HEK293 (cell line): ENCODE results near the gene NFXL1.

Experiments
- CTCF ChIA-PET: fragments of 350-600 bp; formaldehyde crosslinking; extraction: SDS; loops from one replicate; lab custom pipeline; 2021; ENCODE audit warnings: antibody characterized with exemption; lab: Yijun Ruan, JAX
- POLR2A ChIA-PET: fragments of 300-600 bp; formaldehyde crosslinking; extraction: SDS; loops from one replicate; lab custom pipeline; 2020; ENCODE audit warnings: antibody characterized with exemption, inconsistent platforms; lab: Yijun Ruan, JAX
- H3K27ac ChIP-seq: fragments of 200-500 bp; sonication (Bioruptor generic); 2 replicates; pipeline ENCODE4 v1.5.1; 2014; ENCODE audit warnings: low read depth, low read length, control low read depth, inconsistent platforms; ENCODE audit errors: extremely low read depth
- H3K36me3 ChIP-seq, 2 experiments: fragments of 200-500 bp in 1 of 2; sonication (Bioruptor generic) in 1 of 2; 1 replicate in 1 of 2; 2 replicates in 1 of 2; pipeline ENCODE4 v1.5.1; 2014 to 2017; ENCODE audit warnings: inconsistent platforms in 2 of 2, low read length in 2 of 2; ENCODE audit not compliant: control insufficient read depth in 2 of 2, insufficient read depth in 1 of 2
- H3K4me1 ChIP-seq: fragments of 200-500 bp; sonication (Bioruptor generic); 2 replicates; pipeline ENCODE4 v1.5.1; 2014; ENCODE audit warnings: mild to moderate bottlenecking, low read length, inconsistent platforms; ENCODE audit not compliant: control insufficient read depth, insufficient read depth
- H3K4me3 ChIP-seq: 2 replicates; pipeline ENCODE4 v1.5.1; 2011; ENCODE audit warnings: low read depth, mild to moderate bottlenecking, control low read depth, low read length, moderate library complexity
- H3K9me3 ChIP-seq: fragments of 200-500 bp; sonication (Bioruptor generic); 2 replicates; pipeline ENCODE4 v1.5.1; 2014; ENCODE audit warnings: low read depth, low read length, inconsistent platforms; ENCODE audit not compliant: control insufficient read depth, insufficient read depth
- EGR2 ChIP-seq: fragments of 450-650 bp; formaldehyde crosslinking; IDR thresholded peaks from 2 replicates; pipeline ENCODE4 v1.5.1; 2016; ENCODE audit warnings: low read depth, missing biosample characterization, missing genetic modification characterization
- FEZF1 ChIP-seq: fragments of 450-650 bp; formaldehyde crosslinking; IDR thresholded peaks from 2 replicates; pipeline ENCODE4 v1.5.1; 2016; ENCODE audit warnings: missing biosample characterization, missing genetic modification characterization
- HOXC10 ChIP-seq: sonication (generic); formaldehyde crosslinking; IDR thresholded peaks from 2 replicates; pipeline ENCODE4 v1.8.1; 2023; ENCODE audit warnings: mild to moderate bottlenecking, missing genetic modification reagents
- KLF7 ChIP-seq: fragments of 450-650 bp; formaldehyde crosslinking; IDR thresholded peaks from 2 replicates; pipeline ENCODE4 v1.5.1; 2016; ENCODE audit warnings: missing biosample characterization, missing genetic modification characterization, borderline replicate concordance
- RBAK ChIP-seq: fragments of 450-650 bp; formaldehyde crosslinking; IDR thresholded peaks from 2 replicates; pipeline ENCODE4 v1.5.1; 2016; ENCODE audit warnings: missing biosample characterization, missing genetic modification characterization
- SP3 ChIP-seq: fragments of 450-650 bp; formaldehyde crosslinking; IDR thresholded peaks from 2 replicates; pipeline ENCODE4 v1.5.1; 2016; ENCODE audit warnings: missing biosample characterization, missing genetic modification characterization
- SP7 ChIP-seq: fragments of 450-650 bp; formaldehyde crosslinking; IDR thresholded peaks from 2 replicates; pipeline ENCODE4 v1.5.1; 2016; ENCODE audit warnings: missing biosample characterization, missing genetic modification characterization
- ZNF114 ChIP-seq: fragments of 450-650 bp; formaldehyde crosslinking; IDR thresholded peaks from 2 replicates; pipeline ENCODE4 v1.5.0; 2017; ENCODE audit warnings: missing biosample characterization, missing genetic modification characterization
- ZNF16 ChIP-seq: fragments of 450-650 bp; formaldehyde crosslinking; IDR thresholded peaks from 2 replicates; pipeline ENCODE4 v1.5.1; 2016; ENCODE audit warnings: low read depth, missing biosample characterization, missing genetic modification characterization
- ZNF174 ChIP-seq: fragments of 450-650 bp; formaldehyde crosslinking; IDR thresholded peaks from 2 replicates; pipeline ENCODE4 v1.5.0; 2017; ENCODE audit warnings: missing biosample characterization, mild to moderate bottlenecking, missing genetic modification characterization
- ZNF354C ChIP-seq: fragments of 450-650 bp; formaldehyde crosslinking; IDR thresholded peaks from 2 replicates; pipeline ENCODE4 v1.5.1; 2016; ENCODE audit warnings: missing biosample characterization, missing genetic modification characterization, low read depth, borderline replicate concordance
- ZNF473 ChIP-seq: fragments of 450-650 bp; formaldehyde crosslinking; IDR thresholded peaks from 2 replicates; pipeline ENCODE4 v1.5.1; 2017; ENCODE audit warnings: missing biosample characterization, missing genetic modification characterization
- ZNF521 ChIP-seq: fragments of 450-650 bp; formaldehyde crosslinking; IDR thresholded peaks from 2 replicates; pipeline ENCODE4 v1.5.1; 2017; ENCODE audit warnings: missing biosample characterization, mild to moderate bottlenecking, missing genetic modification characterization
- ZNF529 ChIP-seq: fragments of 450-650 bp; formaldehyde crosslinking; IDR thresholded peaks from 2 replicates; pipeline ENCODE4 v1.5.1; 2017; ENCODE audit warnings: missing genetic modification characterization, missing biosample characterization; ENCODE audit not compliant: insufficient replicate concordance
- ZNF558 ChIP-seq: fragments of 450-650 bp; formaldehyde crosslinking; IDR thresholded peaks from 2 replicates; pipeline ENCODE4 v1.5.1; 2016; ENCODE audit warnings: missing biosample characterization, missing genetic modification characterization
- ZNF830 ChIP-seq: fragments of 450-650 bp; IDR thresholded peaks from 2 replicates; pipeline ENCODE4 v1.5.0; 2018; ENCODE audit warnings: missing biosample characterization, missing genetic modification characterization, low read depth, mild to moderate bottlenecking, moderate library complexity
- TF ChIP-seq, protein P1 (sequence below): fragments of 450-650 bp; formaldehyde crosslinking; IDR thresholded peaks from 2 replicates; pipeline ENCODE4 v1.5.1; 2016; ENCODE audit warnings: missing biosample characterization, missing genetic modification characterization
- TF ChIP-seq, protein P2 (sequence below): fragments of 450-650 bp; formaldehyde crosslinking; IDR thresholded peaks from 2 replicates; pipeline ENCODE4 v1.5.1; 2016; ENCODE audit warnings: missing biosample characterization, missing genetic modification characterization, low read depth
- TF ChIP-seq, protein P3 (sequence below): fragments of 450-650 bp; formaldehyde crosslinking; IDR thresholded peaks from 2 replicates; pipeline ENCODE4 v1.5.0; 2017; ENCODE audit warnings: missing biosample characterization, missing genetic modification characterization, borderline replicate concordance
- TF ChIP-seq, protein P4 (sequence below): fragments of 450-650 bp; formaldehyde crosslinking; IDR thresholded peaks from 2 replicates; pipeline ENCODE4 v1.5.1; 2016; ENCODE audit warnings: missing biosample characterization, missing genetic modification characterization, borderline replicate concordance
- TF ChIP-seq, protein P5 (sequence below): fragments of 450-650 bp; formaldehyde crosslinking; IDR thresholded peaks from 2 replicates; pipeline ENCODE4 v1.5.1; 2016; ENCODE audit warnings: missing biosample characterization, missing genetic modification characterization

Gene NFXL1

DNA sequence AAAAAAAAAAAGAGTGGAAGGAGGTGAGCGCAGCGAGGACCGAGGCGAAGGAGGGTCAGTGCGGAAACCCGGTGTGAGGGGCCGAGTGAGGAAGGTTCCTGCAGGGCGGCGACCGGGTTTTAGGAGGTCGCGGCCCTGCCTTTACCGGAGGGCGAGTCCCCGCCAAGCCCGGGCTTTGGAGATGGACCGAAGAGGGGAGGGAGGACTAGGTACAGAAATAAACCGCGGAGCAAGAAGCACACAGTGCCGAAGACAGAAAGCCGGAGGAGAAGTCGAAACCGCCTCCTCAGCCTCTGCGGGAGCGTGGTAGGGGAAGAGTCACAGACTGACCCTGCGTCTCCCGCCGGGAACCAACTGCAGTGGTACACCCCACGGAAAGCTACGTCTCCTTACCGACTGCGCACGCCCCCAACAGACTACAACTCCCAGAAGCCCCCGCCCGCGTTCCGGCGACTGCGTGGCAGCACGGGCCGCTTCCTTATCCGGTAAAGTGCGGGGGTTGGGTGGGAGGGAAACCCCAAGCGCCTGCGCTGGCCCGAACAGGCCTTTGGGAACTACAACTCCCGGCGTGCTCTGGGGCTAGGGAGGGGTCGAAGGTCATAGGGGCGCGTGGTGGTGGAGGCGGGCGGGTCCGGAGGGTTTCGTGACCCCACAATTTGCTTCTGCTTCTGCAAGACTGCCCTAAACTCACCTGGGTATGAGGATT lies at the start of gene NFXL1:
TSS of gene NFXL1 (minus strand) at position 364 of the 706 bp plus-strand sequence. CDS start 380 bp downstream, outside the sequence.
- peaks cover 3 to 18% of the 10 kb centered on the region in 2 experiments for H3K36me3 ChIP-seq
- POLR2A ChIA-PET = interaction anchor here (0.6 to 1.0 kb wide), 6 partner anchors 9 to 267 kb away, joined by 3 to 5 read pairs (median 3); no protein-coding TSS in a partner anchor
- H3K27ac ChIP-seq = peak within 1 kb of the TSS; percentile 68
- CTCF ChIA-PET = no interaction called here
- peak within 1 kb of the TSS; percentile 79 for H3K4me3 ChIP-seq
- H3K4me1 ChIP-seq = no peaks in the 10 kb centered on the region
- no peaks in the 10 kb centered on the region for H3K9me3 ChIP-seq
- TF ChIP-seq ZNF16 (tag by site-specific recombination) (no peak), ZNF529 (tag by site-specific recombination) (no peak), EGR2 (peak; percentile 26; the same call in 1 of the 2 replicates), ZNF558 (tag by site-specific recombination) (no peak), ZNF114 (no peak), ZNF473 (no peak), ZNF354C (no peak), SP3 (tag by site-specific recombination) (peak; percentile 78), FEZF1 (tag by site-specific recombination) (no peak), SP7 (tag by site-specific recombination) (no peak; the same call in 1 of the 2 replicates), ZNF830 (tag by site-specific recombination) (no peak), RBAK (tag by site-specific recombination) (no peak), ZNF521 (tag by site-specific recombination) (no peak), ZNF174 (tag by site-specific recombination) (no peak), KLF7 (tag by site-specific recombination) (no peak; the same call in 1 of the 2 replicates), HOXC10 (no peak)
- TF ChIP-seq, protein P1, sequence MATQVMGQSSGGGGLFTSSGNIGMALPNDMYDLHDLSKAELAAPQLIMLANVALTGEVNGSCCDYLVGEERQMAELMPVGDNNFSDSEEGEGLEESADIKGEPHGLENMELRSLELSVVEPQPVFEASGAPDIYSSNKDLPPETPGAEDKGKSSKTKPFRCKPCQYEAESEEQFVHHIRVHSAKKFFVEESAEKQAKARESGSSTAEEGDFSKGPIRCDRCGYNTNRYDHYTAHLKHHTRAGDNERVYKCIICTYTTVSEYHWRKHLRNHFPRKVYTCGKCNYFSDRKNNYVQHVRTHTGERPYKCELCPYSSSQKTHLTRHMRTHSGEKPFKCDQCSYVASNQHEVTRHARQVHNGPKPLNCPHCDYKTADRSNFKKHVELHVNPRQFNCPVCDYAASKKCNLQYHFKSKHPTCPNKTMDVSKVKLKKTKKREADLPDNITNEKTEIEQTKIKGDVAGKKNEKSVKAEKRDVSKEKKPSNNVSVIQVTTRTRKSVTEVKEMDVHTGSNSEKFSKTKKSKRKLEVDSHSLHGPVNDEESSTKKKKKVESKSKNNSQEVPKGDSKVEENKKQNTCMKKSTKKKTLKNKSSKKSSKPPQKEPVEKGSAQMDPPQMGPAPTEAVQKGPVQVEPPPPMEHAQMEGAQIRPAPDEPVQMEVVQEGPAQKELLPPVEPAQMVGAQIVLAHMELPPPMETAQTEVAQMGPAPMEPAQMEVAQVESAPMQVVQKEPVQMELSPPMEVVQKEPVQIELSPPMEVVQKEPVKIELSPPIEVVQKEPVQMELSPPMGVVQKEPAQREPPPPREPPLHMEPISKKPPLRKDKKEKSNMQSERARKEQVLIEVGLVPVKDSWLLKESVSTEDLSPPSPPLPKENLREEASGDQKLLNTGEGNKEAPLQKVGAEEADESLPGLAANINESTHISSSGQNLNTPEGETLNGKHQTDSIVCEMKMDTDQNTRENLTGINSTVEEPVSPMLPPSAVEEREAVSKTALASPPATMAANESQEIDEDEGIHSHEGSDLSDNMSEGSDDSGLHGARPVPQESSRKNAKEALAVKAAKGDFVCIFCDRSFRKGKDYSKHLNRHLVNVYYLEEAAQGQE (tag by site-specific recombination) = no peak; the same call in 1 of the 2 replicates
- TF ChIP-seq, protein P2, sequence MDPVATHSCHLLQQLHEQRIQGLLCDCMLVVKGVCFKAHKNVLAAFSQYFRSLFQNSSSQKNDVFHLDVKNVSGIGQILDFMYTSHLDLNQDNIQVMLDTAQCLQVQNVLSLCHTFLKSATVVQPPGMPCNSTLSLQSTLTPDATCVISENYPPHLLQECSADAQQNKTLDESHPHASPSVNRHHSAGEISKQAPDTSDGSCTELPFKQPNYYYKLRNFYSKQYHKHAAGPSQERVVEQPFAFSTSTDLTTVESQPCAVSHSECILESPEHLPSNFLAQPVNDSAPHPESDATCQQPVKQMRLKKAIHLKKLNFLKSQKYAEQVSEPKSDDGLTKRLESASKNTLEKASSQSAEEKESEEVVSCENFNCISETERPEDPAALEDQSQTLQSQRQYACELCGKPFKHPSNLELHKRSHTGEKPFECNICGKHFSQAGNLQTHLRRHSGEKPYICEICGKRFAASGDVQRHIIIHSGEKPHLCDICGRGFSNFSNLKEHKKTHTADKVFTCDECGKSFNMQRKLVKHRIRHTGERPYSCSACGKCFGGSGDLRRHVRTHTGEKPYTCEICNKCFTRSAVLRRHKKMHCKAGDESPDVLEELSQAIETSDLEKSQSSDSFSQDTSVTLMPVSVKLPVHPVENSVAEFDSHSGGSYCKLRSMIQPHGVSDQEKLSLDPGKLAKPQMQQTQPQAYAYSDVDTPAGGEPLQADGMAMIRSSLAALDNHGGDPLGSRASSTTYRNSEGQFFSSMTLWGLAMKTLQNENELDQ (tag by site-specific recombination) = no peak
- TF ChIP-seq, protein P3, sequence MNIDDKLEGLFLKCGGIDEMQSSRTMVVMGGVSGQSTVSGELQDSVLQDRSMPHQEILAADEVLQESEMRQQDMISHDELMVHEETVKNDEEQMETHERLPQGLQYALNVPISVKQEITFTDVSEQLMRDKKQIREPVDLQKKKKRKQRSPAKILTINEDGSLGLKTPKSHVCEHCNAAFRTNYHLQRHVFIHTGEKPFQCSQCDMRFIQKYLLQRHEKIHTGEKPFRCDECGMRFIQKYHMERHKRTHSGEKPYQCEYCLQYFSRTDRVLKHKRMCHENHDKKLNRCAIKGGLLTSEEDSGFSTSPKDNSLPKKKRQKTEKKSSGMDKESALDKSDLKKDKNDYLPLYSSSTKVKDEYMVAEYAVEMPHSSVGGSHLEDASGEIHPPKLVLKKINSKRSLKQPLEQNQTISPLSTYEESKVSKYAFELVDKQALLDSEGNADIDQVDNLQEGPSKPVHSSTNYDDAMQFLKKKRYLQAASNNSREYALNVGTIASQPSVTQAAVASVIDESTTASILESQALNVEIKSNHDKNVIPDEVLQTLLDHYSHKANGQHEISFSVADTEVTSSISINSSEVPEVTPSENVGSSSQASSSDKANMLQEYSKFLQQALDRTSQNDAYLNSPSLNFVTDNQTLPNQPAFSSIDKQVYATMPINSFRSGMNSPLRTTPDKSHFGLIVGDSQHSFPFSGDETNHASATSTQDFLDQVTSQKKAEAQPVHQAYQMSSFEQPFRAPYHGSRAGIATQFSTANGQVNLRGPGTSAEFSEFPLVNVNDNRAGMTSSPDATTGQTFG (tag by site-specific recombination) = no peak
- TF ChIP-seq, protein P4, sequence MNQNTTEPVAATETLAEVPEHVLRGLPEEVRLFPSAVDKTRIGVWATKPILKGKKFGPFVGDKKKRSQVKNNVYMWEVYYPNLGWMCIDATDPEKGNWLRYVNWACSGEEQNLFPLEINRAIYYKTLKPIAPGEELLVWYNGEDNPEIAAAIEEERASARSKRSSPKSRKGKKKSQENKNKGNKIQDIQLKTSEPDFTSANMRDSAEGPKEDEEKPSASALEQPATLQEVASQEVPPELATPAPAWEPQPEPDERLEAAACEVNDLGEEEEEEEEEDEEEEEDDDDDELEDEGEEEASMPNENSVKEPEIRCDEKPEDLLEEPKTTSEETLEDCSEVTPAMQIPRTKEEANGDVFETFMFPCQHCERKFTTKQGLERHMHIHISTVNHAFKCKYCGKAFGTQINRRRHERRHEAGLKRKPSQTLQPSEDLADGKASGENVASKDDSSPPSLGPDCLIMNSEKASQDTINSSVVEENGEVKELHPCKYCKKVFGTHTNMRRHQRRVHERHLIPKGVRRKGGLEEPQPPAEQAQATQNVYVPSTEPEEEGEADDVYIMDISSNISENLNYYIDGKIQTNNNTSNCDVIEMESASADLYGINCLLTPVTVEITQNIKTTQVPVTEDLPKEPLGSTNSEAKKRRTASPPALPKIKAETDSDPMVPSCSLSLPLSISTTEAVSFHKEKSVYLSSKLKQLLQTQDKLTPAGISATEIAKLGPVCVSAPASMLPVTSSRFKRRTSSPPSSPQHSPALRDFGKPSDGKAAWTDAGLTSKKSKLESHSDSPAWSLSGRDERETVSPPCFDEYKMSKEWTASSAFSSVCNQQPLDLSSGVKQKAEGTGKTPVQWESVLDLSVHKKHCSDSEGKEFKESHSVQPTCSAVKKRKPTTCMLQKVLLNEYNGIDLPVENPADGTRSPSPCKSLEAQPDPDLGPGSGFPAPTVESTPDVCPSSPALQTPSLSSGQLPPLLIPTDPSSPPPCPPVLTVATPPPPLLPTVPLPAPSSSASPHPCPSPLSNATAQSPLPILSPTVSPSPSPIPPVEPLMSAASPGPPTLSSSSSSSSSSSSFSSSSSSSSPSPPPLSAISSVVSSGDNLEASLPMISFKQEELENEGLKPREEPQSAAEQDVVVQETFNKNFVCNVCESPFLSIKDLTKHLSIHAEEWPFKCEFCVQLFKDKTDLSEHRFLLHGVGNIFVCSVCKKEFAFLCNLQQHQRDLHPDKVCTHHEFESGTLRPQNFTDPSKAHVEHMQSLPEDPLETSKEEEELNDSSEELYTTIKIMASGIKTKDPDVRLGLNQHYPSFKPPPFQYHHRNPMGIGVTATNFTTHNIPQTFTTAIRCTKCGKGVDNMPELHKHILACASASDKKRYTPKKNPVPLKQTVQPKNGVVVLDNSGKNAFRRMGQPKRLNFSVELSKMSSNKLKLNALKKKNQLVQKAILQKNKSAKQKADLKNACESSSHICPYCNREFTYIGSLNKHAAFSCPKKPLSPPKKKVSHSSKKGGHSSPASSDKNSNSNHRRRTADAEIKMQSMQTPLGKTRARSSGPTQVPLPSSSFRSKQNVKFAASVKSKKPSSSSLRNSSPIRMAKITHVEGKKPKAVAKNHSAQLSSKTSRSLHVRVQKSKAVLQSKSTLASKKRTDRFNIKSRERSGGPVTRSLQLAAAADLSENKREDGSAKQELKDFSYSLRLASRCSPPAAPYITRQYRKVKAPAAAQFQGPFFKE (tag by site-specific recombination) = no peak
- TF ChIP-seq, protein P5, sequence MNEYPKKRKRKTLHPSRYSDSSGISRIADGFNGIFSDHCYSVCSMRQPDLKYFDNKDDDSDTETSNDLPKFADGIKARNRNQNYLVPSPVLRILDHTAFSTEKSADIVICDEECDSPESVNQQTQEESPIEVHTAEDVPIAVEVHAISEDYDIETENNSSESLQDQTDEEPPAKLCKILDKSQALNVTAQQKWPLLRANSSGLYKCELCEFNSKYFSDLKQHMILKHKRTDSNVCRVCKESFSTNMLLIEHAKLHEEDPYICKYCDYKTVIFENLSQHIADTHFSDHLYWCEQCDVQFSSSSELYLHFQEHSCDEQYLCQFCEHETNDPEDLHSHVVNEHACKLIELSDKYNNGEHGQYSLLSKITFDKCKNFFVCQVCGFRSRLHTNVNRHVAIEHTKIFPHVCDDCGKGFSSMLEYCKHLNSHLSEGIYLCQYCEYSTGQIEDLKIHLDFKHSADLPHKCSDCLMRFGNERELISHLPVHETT (tag by site-specific recombination) = no peak
